ENCODE results near the gene PPP6R2.
"Not testable (repeated sequence)": the region's sequence is repeated elsewhere in the genome, so short reads cannot be mapped to it uniquely, and the experiment has no call there.

Gene PPP6R2

DNA sequence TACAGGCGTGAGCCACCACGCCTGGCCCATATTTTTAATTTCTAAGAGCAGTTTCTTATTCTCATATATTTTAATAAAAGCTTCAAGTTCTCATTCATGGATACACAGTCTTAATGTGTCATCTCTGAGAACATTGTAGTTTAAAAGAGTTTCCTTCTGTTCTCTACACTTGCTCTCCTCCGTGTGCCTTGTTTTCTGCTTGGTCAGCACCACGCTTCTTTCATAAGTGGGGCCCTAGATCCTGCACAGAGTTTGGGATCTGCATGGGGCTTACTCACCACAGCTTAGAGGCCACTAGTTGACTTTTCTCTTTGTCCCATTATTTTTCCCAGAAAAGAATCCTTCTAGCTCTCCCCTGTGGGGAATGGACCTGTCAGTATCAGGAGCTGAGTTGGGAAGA is 58.8 kb downstream of the PPP6R2 start:
- TF ChIP-seq CTCF (IDR thresholded peaks at IDR 0.05; ENCODE audit: borderline replicate concordance, control extremely low read depth, extremely low read depth, insufficient read depth, missing control alignments), result no peak
- in situ Hi-C loops (cut with MboI; ENCODE audit: low sequenced_read_pairs, unreplicated experiment), result no loop called here
- DNase-seq (ENCODE audit: low spot score), result no peak

GRCh38 chr22:50403701-50404101 is 60.6 kb downstream of the PPP6R2 start:
- DNase-seq (ENCODE audit: low spot score), result no peak
- in situ Hi-C loops (cut with MboI; ENCODE audit: low sequenced_read_pairs, unreplicated experiment), result no loop called here

DNA sequence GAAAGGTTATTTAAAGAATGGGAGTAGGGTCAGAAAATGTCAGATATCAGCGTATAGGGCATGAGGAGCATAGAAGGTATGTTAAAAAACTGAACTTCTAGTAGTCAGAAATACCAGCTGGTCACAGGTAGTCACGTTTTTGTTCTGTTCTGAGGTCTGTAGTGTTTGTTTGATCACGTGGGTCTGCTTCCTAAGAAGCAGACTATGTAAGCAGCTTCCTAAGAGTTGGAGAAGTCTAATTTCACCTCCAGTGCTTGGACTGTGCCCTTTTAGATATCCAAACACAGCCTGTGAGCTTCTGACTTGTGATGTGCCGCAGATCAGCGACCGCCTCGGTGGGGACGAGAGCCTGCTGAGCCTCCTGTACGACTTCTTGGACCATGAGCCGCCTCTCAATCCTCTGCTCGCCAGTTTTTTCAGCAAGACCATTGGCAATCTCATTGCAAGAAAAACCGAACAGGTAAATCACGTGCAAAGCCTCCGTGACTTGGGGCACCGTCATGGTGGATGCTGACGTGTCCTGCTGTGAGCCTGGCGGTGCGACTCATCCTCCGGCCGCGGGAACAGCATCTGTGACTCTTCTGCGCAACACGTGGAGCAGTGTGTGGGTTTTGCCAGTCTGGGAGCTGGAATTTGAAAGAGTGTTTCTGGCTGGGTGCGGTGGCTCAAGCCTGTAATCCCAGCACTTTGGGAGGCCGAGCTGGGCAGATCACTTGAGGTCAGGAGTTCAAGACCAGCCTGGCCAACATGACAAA is 63.5 kb downstream of the PPP6R2 start:
- no peak for TF ChIP-seq CTCF (IDR thresholded peaks at IDR 0.05; ENCODE audit: borderline replicate concordance, control extremely low read depth, extremely low read depth, insufficient read depth, missing control alignments)
- in situ Hi-C loops (cut with MboI; ENCODE audit: low sequenced_read_pairs, unreplicated experiment), result no loop called here
- DNase-seq (ENCODE audit: low spot score), result no peak

More at GRCh38 chr22:50403701-50404101, 60.6 kb downstream of the PPP6R2 start:
- no peak for TF ChIP-seq CTCF (IDR thresholded peaks at IDR 0.05; ENCODE audit: borderline replicate concordance, control extremely low read depth, extremely low read depth, insufficient read depth, missing control alignments)

DNA sequence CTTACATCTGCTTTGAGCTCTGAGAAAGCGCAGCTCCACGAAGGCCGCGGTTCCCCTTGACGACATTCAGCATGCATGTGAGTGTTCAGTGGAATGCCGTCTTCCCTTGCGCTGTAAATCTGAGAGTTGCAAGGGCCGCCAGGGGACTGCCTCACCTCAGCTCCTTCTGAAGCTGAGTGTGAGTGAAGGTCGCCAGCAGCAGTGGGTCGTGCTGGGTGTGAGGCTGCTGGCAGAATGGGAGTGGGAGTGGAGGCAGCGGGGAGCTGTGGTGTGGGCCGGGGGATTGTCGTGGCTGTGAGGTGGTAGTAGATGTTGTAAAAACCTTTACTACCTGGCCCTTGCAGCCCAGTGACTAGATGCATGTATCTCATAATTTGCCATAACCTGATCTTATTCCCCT is 65.2 kb downstream of the PPP6R2 start:
- in situ Hi-C loops (cut with MboI; ENCODE audit: low sequenced_read_pairs, unreplicated experiment), result no loop called here

DNA sequence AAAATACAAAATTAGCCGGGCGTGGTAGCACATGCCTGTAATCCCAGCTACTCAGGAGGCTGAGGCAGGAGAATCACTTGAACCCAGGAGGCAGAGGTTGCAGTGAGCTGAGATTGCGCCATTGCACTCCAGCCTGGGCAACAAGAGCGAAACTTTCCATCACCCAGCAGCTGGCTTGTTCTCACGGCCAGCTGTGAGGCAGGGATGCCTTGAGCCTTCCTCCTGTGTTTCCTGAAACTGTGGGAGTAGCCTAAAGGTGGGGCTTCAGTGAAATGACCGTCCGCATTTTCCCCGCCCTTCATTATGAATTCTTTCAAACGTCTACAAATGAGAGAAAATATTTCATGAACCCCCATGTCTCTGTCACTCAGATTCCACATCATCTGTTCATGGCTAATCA is 65.8 kb downstream of the PPP6R2 start:
- in situ Hi-C loops (cut with MboI; ENCODE audit: low sequenced_read_pairs, unreplicated experiment), result not testable (repeated sequence)

More for the DNA sequence above, 65.2 kb downstream of the PPP6R2 start:
- no peak for TF ChIP-seq CTCF (IDR thresholded peaks at IDR 0.05; ENCODE audit: borderline replicate concordance, control extremely low read depth, extremely low read depth, insufficient read depth, missing control alignments)
- DNase-seq (ENCODE audit: low spot score), result no peak

GRCh38 chr22:50414476-50415248 is 71.5 kb downstream of the PPP6R2 start:
- no peak for DNase-seq (ENCODE audit: low spot score)
- no peak for TF ChIP-seq CTCF (IDR thresholded peaks at IDR 0.05; ENCODE audit: borderline replicate concordance, control extremely low read depth, extremely low read depth, insufficient read depth, missing control alignments)
- in situ Hi-C loops (cut with MboI; ENCODE audit: low sequenced_read_pairs, unreplicated experiment), result no loop called here

More for the DNA sequence above, 65.8 kb downstream of the PPP6R2 start:
- DNase-seq (ENCODE audit: low spot score), result not testable (repeated sequence)

- in situ Hi-C loops (cut with MboI; ENCODE audit: low sequenced_read_pairs, unreplicated experiment), result no loop called here
These were observed 72.3 kb downstream of the PPP6R2 start for GRCh38 chr22:50415426-50415825.

More at GRCh38 chr22:50415426-50415825, 72.3 kb downstream of the PPP6R2 start:
- TF ChIP-seq CTCF (IDR thresholded peaks at IDR 0.05; ENCODE audit: borderline replicate concordance, control extremely low read depth, extremely low read depth, insufficient read depth, missing control alignments), result no peak
- no peak for DNase-seq (ENCODE audit: low spot score)
